Neuronal stem cell (in vitro differentiated cells): ENCODE results near the gene SPHK2.

Experiments
- DNase-seq: peaks from one replicate; pipeline ENCODE4 v3.0.0-alpha.2; 2013; ENCODE audit warnings: low spot score
- H2AFZ ChIP-seq: one replicate; pipeline ENCODE4 v1.6.1; 2013; ENCODE audit warnings: mild to moderate bottlenecking, low read length, inconsistent platforms
- H2AK5ac ChIP-seq: 2 replicates; pipeline ENCODE4 v1.6.1; 2013; ENCODE audit warnings: low read depth, mild to moderate bottlenecking, inconsistent platforms, low read length, moderate library complexity, mixed read lengths
- H2BK120ac ChIP-seq: 2 replicates; pipeline ENCODE4 v1.6.1; 2013; ENCODE audit warnings: low read depth, mild to moderate bottlenecking, inconsistent platforms, low read length, moderate library complexity, mixed read lengths
- H2BK12ac ChIP-seq: one replicate; pipeline ENCODE4 v1.6.1; 2013; ENCODE audit warnings: low read length, inconsistent platforms
- H2BK15ac ChIP-seq: 2 replicates; pipeline ENCODE4 v1.6.1; 2013; ENCODE audit warnings: mild to moderate bottlenecking, low read length, inconsistent platforms, mixed read lengths
- H2BK5ac ChIP-seq: one replicate; pipeline ENCODE4 v1.6.1; 2013; ENCODE audit warnings: inconsistent platforms, mild to moderate bottlenecking, low read length, moderate library complexity
- H3K14ac ChIP-seq: one replicate; pipeline ENCODE4 v1.6.1; 2013; ENCODE audit warnings: low read length, inconsistent platforms
- H3K18ac ChIP-seq: 2 replicates; pipeline ENCODE4 v1.6.1; 2013; ENCODE audit warnings: low read length, inconsistent platforms
- H3K23ac ChIP-seq: 2 replicates; pipeline ENCODE4 v1.6.1; 2013; ENCODE audit warnings: low read depth, mild to moderate bottlenecking, mixed read lengths, low read length, inconsistent platforms; ENCODE audit not compliant: poor library complexity
- H3K27ac ChIP-seq: replicated peaks from 3 replicates; pipeline ENCODE4 v1.5.1; 2013; ENCODE audit warnings: low read length, inconsistent platforms
- H3K27me3 ChIP-seq, 3 experiments: 2 replicates each; pipeline ENCODE4 v1.6.1; 2013; ENCODE audit warnings: low read length in 3 of 3, mild to moderate bottlenecking in 2 of 3, inconsistent platforms in 1 of 3, low read depth in 1 of 3, mixed read lengths in 1 of 3, moderate library complexity in 1 of 3; ENCODE audit not compliant: control insufficient read depth in 3 of 3, insufficient read depth in 3 of 3
- H3K36me3 ChIP-seq, 2 donors: replicated peaks in 1 of 2; 2 replicates each; pipeline ENCODE4 v1.6.1; 2013; ENCODE audit warnings: low read length in 2 of 2; ENCODE audit not compliant: control insufficient read depth in 2 of 2, insufficient read depth in 2 of 2
- H3K4ac ChIP-seq: 2 replicates; pipeline ENCODE4 v1.6.1; 2013; ENCODE audit warnings: inconsistent platforms, mild to moderate bottlenecking, low read length, moderate library complexity
- H3K4me1 ChIP-seq, 2 donors: 1 replicate in 1 of 2; 2 replicates in 1 of 2; pipeline ENCODE4 v1.6.1; 2013; ENCODE audit warnings: low read length in 2 of 2, low read depth in 1 of 2; ENCODE audit not compliant: control insufficient read depth in 2 of 2, insufficient read depth in 1 of 2
- H3K4me2 ChIP-seq: one replicate; pipeline ENCODE4 v1.6.1; 2013; ENCODE audit warnings: mild to moderate bottlenecking, low read length, inconsistent platforms; ENCODE audit not compliant: insufficient read depth, poor library complexity, severe bottlenecking
- H3K4me3 ChIP-seq, 2 donors: 2 replicates each; pipeline ENCODE4 v1.5.1; 2013; ENCODE audit warnings: low read length in 2 of 2, mild to moderate bottlenecking in 2 of 2, inconsistent platforms in 1 of 2, moderate library complexity in 1 of 2
- H3K79me1 ChIP-seq: one replicate; pipeline ENCODE4 v1.6.1; 2013; ENCODE audit warnings: low read depth, mild to moderate bottlenecking, inconsistent platforms, low read length, moderate library complexity
- H3K9ac ChIP-seq: one replicate; pipeline ENCODE4 v1.6.1; 2013; ENCODE audit warnings: mild to moderate bottlenecking, low read depth, low read length, inconsistent platforms; ENCODE audit not compliant: poor library complexity
- H3K9me3 ChIP-seq, 2 donors: replicated peaks in 1 of 2; 2 replicates each; pipeline versions ENCODE3 to v1.6.1; 2013; ENCODE audit warnings: low read length in 2 of 2, mild to moderate bottlenecking in 2 of 2, inconsistent platforms in 1 of 2, low read depth in 1 of 2, mixed read lengths in 1 of 2, moderate library complexity in 1 of 2; ENCODE audit not compliant: control insufficient read depth in 2 of 2, insufficient read depth in 1 of 2
- H4K8ac ChIP-seq: one replicate; pipeline ENCODE4 v1.6.1; 2013; ENCODE audit warnings: low read depth, mild to moderate bottlenecking, inconsistent platforms, low read length, moderate library complexity
- H4K91ac ChIP-seq: one replicate; pipeline ENCODE4 v1.6.1; 2013; ENCODE audit warnings: low read length, low read depth, mild to moderate bottlenecking, inconsistent platforms; ENCODE audit not compliant: poor library complexity
- WGBS, 2 donors: extraction: QIAGEN DNeasy Blood & Tissue Kit; methylation state at CpG; one replicate each; pipeline ENCODE4 v1.1.7; 2013; ENCODE audit warnings: missing lambda C conversion rate in 2 of 2, mixed read lengths in 1 of 2; ENCODE audit not compliant: insufficient read length in 2 of 2, insufficient replicate concordance in 1 of 2; ENCODE audit errors: extremely low coverage in 2 of 2; 5-methylcytosine and 5-hydroxymethylcytosine counted together

The SPHK2 gene

DNA sequence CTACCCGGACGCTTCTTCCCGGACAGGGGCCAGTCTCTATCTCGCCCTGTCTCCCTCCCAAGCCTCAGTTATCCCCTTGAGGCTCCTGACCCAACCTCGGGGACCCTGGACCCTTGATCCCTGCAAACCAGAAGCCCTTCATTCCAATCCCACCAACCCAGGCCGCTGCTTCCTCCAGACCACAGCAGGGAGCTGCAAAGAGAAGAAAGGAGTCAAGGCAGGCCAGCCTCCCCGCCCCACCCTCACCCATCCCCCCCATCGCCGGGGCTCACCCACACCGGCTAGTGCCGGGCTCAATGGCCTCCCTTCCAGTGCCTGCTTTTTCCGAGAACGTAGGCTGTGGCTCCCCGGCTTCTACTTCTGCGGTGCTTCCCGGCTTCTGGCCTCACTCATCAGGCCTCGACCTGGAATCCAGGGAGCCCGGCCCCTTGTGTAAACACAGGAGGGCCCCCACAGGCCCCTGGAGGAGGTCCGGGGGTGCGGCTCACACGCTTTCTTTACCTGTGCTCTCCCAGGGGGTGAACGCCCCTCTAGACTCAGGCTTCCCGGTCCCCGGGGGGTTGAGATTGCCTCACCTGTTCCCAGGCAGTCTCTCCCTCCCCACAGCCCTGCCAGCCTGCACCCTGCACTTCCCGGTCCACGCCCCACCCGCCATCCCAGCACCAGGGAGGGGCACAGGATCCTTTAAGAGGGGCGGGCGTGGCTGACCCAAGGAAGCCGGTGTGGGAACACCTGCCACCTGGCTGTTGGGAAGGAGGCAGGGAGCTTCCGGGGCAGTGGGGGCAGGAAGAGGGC is 4.7 kb upstream of the SPHK2 start, which contains the start of gene FAM83E:
Gene FAM83E (minus strand): TSS at position 641 of the 795 bp plus-strand sequence. CDS start 1,704 bp downstream, outside the sequence.
- Histone ChIP-seq H3K36me3 (peaks cover 27 to 34% of the 10 kb centered on the region in 2 donors), H3K14ac (peak within 1 kb of the TSS; percentile 76), H3K4ac (peak within 1 kb of the TSS; percentile 53), H3K27me3 (no peaks in the 10 kb centered on the region), H3K4me3 (no peak within 1 kb of the TSS), H3K9ac (peak within 1 kb of the TSS; percentile 72), H3K9me3 (no peaks in the 10 kb centered on the region), H3K27ac (peak within 1 kb of the TSS; percentile 81), H3K4me1 (peaks cover 8 to 27% of the 10 kb centered on the region in 2 donors), H2BK120ac (peak within 1 kb of the TSS; percentile 72), H3K4me2 (peak within 1 kb of the TSS; percentile 24), H3K18ac (peak within 1 kb of the TSS; percentile 89), H3K23ac (peak within 1 kb of the TSS; percentile 95), H2BK15ac (peak within 1 kb of the TSS; percentile 34), H2AFZ (no peak within 1 kb of the TSS), H3K79me1 (peaks cover 9% of the 10 kb centered on the region), H4K8ac (peak within 1 kb of the TSS; percentile 86), H4K91ac (no peak within 1 kb of the TSS), H2AK5ac (peak within 1 kb of the TSS; percentile 97), H2BK12ac (peak within 1 kb of the TSS; percentile 94), H2BK5ac (peak within 1 kb of the TSS; percentile 84)
- no CpG with 5 or more reads among the region's 31 CpGs for WGBS, 2 donors
- no peak for DNase-seq

DNA sequence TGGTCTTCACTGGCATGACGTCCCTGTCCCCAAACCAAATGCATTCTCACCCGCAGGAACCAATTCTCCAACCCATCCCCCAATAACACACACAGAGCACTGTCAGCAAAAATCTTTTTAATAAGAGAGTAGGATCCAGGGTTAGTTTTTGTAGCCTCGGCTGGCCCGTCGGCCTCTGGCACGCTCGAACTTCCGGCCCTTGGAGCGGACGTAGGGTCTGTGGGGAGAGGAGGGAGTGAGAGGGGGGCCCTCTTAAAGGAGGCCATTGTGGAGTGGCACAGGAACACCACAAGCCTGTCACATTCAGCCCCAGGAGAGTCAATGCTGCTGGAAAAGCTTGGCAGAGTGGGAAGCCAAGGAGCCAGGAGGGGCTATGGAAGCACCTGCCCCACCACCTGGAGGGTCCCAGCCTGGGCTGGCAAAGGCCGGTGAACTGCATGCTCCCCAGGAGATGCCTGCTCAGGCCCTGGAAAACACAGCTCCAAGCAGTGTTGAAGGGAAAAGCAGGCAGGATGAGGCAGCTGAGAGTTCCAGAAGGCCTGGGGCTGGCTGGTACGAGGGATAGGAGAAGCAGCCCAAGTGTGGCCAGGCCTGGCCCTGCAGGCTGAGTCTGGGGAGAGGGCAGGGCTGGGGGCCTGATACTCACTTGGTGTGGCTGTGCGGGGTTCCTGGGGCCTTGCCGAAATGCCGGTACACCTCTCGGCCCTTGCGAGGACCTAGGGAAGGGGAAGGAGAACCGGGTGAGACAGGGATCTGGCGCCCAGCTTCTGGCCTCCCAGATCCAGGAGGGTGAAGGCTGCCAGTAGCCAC is 3.9 kb upstream of the SPHK2 start:
- H2BK15ac ChIP-seq, result no peak overlapping the region
- peak overlapping the region; percentile 81 for H3K27ac ChIP-seq
- H3K9me3 ChIP-seq, result no peaks in the 10 kb centered on the region
- no peak overlapping the region for H3K14ac ChIP-seq
- H3K4me1 ChIP-seq, result peaks cover 8 to 27% of the 10 kb centered on the region in 2 donors
- H3K79me1 ChIP-seq, result peaks cover 12% of the 10 kb centered on the region
- peak overlapping the region; percentile 84 for H2BK5ac ChIP-seq
- H3K4me2 ChIP-seq, result no peak overlapping the region
- H3K9ac ChIP-seq, result peak overlapping the region; percentile 72
- no peaks in the 10 kb centered on the region for H3K27me3 ChIP-seq
- no peak overlapping the region for H4K8ac ChIP-seq
- H2BK120ac ChIP-seq, result no peak overlapping the region
- no peak overlapping the region for H2BK12ac ChIP-seq
- no peak overlapping the region for H3K4ac ChIP-seq
- peaks cover 27 to 34% of the 10 kb centered on the region in 2 donors for H3K36me3 ChIP-seq
- no CpG with 5 or more reads among the region's 19 CpGs for WGBS, 2 donors
- H4K91ac ChIP-seq, result no peak overlapping the region
- peak overlapping the region; percentile 52 for H3K18ac ChIP-seq
- DNase-seq, result no peak
- H2AFZ ChIP-seq, result no peak overlapping the region
- H2AK5ac ChIP-seq, result peak overlapping the region; percentile 97
- H3K23ac ChIP-seq, result peak overlapping the region; percentile 67
- no peak overlapping the region for H3K4me3 ChIP-seq

DNA sequence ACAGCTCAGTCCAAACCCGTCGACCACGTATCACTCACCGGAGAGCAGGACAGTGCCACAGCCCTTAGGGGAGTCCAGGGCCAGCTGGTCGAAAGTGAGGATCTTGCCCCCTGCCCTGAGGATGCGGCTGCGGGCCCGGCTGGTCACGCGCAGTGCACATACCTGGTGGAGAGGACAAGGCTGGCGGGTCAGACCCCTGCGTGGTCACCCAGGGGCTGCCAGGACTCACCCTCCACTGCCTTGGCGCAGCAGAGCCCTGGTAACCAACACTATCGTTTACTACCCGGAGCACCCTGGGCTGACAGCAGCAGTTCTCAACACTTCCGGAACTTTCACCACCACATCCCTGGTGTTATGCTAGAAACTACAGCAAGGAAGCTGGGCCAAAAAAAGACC is 3.3 kb upstream of the SPHK2 start:
- no peak overlapping the region for H3K27ac ChIP-seq
- H3K4me3 ChIP-seq, result no peak overlapping the region
- no peak overlapping the region for H2AK5ac ChIP-seq
- no peak for DNase-seq
- peak overlapping the region; percentile 67 for H3K23ac ChIP-seq
- no peak overlapping the region for H2AFZ ChIP-seq
- no peak overlapping the region for H3K4me2 ChIP-seq
- peaks cover 27 to 34% of the 10 kb centered on the region in 2 donors for H3K36me3 ChIP-seq
- peaks cover 12% of the 10 kb centered on the region for H3K79me1 ChIP-seq
- no peak overlapping the region for H2BK12ac ChIP-seq
- H2BK15ac ChIP-seq, result no peak overlapping the region
- WGBS, 2 donors, result no CpG with 5 or more reads among the region's 16 CpGs
- no peaks in the 10 kb centered on the region for H3K9me3 ChIP-seq
- H3K18ac ChIP-seq, result no peak overlapping the region
- H3K9ac ChIP-seq, result peak overlapping the region; percentile 72
- H3K27me3 ChIP-seq, result no peaks in the 10 kb centered on the region
- peaks cover 8 to 27% of the 10 kb centered on the region in 2 donors for H3K4me1 ChIP-seq
- H2BK5ac ChIP-seq, result peak overlapping the region; percentile 84
- no peak overlapping the region for H3K14ac ChIP-seq
- H4K91ac ChIP-seq, result no peak overlapping the region
- no peak overlapping the region for H2BK120ac ChIP-seq
- H3K4ac ChIP-seq, result no peak overlapping the region
- no peak overlapping the region for H4K8ac ChIP-seq
